ENCODE data around the gene ASMTL. TPM values are rescaled to one million over a fixed set of nuclear protein-coding genes. Genes with fewer than 3 reads are reported as not detected.

The ASMTL gene
- total RNA-seq, 2 donors from 2014 or later = 43.1 to 44.2 TPM

GRCh38 chrX:1401611-1402430, 50.9 kb downstream of the ASMTL start:
- TF ChIP-seq, protein P1, sequence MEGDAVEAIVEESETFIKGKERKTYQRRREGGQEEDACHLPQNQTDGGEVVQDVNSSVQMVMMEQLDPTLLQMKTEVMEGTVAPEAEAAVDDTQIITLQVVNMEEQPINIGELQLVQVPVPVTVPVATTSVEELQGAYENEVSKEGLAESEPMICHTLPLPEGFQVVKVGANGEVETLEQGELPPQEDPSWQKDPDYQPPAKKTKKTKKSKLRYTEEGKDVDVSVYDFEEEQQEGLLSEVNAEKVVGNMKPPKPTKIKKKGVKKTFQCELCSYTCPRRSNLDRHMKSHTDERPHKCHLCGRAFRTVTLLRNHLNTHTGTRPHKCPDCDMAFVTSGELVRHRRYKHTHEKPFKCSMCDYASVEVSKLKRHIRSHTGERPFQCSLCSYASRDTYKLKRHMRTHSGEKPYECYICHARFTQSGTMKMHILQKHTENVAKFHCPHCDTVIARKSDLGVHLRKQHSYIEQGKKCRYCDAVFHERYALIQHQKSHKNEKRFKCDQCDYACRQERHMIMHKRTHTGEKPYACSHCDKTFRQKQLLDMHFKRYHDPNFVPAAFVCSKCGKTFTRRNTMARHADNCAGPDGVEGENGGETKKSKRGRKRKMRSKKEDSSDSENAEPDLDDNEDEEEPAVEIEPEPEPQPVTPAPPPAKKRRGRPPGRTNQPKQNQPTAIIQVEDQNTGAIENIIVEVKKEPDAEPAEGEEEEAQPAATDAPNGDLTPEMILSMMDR (IDR thresholded peaks at IDR 0.05) = no peak
- no peaks in the 10 kb centered on the region for H3K4me1 ChIP-seq (replicated peaks)
- intact Hi-C loops (cut with DNase I) = no loop called here
- 91% methylated on average over 30 of the region's 30 CpGs for WGBS
- no peaks in the 10 kb centered on the region for H3K27me3 ChIP-seq (replicated peaks; ENCODE audit: insufficient read depth)
- no peak overlapping the region for H3K27ac ChIP-seq
- no peaks in the 10 kb centered on the region for H3K9me3 ChIP-seq
- no peak for DNase-seq (ENCODE audit: low spot score)
- H3K36me3 ChIP-seq = peaks cover 0 to 6% of the 10 kb centered on the region in 2 donors
- no peak overlapping the region for H3K4me3 ChIP-seq

DNA sequence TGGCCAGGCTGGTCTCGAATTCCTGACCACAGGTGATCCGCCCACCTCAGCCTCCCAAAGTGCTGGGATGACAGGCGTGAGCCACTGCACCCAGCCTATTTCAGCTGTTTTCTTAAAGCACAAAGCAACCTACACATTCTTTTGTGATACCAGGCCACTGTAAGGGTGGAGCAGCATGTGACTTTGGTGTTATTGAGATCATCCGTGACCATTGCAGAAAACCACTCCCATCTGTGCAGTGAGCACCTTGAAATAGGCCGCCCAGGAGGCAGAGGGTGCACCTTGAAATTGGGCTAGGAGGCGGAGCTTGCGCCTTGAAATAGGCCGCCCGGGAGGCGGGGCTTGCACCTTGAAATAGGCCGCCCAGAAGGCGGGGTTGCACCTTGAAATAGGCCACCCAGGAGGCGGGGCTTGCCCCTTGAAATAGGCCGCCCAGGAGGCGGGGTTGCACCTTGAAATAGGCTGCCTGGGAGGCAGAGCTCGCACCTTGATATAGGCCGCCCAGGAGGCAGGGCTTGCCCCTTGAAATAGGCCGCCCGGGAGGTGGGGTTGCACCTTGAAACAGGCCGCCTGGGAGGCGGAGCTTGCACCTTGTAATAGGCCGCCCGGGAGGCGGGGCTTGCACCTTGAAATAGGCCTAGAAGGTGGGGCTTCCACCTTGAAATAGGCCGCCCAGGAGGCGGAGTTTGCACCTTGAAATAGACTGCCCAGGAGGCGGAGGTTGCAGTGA, 51.8 kb downstream of the ASMTL start:
- intact Hi-C loops (cut with DNase I) = no loop called here
- Histone ChIP-seq H3K4me1 (replicated peaks) (no peaks in the 10 kb centered on the region), H3K27me3 (replicated peaks; ENCODE audit: insufficient read depth) (no peaks in the 10 kb centered on the region), H3K27ac (no peak overlapping the region), H3K9me3 (no peaks in the 10 kb centered on the region), H3K4me3 (no peak overlapping the region), H3K36me3 (peaks cover 0 to 6% of the 10 kb centered on the region in 2 donors)
- DNase-seq (ENCODE audit: low spot score) = no peak
- no peak for TF ChIP-seq POLR2A (IDR thresholded peaks at IDR 0.05)
- TF ChIP-seq, protein P1 (IDR thresholded peaks at IDR 0.05) = no peak
- TF ChIP-seq POLR2AphosphoS5 (IDR thresholded peaks at IDR 0.05) = no peak
- 83% methylated on average over 27 of the region's 27 CpGs for WGBS

- 96% methylated on average over 12 of the region's 12 CpGs for WGBS
- DNase-seq (ENCODE audit: low spot score) = no peak
- H3K27ac ChIP-seq = no peak overlapping the region
- TF ChIP-seq POLR2A (IDR thresholded peaks at IDR 0.05) (no peak), POLR2AphosphoS5 (IDR thresholded peaks at IDR 0.05) (no peak)
- TF ChIP-seq, protein P1 (IDR thresholded peaks at IDR 0.05) = no peak
- no peak overlapping the region for H3K4me3 ChIP-seq
- H3K9me3 ChIP-seq = no peaks in the 10 kb centered on the region
- H3K4me1 ChIP-seq (replicated peaks) = no peaks in the 10 kb centered on the region
- no peaks in the 10 kb centered on the region for H3K27me3 ChIP-seq (replicated peaks; ENCODE audit: insufficient read depth)
- intact Hi-C loops (cut with DNase I) = no loop called here
- H3K36me3 ChIP-seq = peaks cover 0 to 6% of the 10 kb centered on the region in 2 donors
These were observed 52.7 kb downstream of the ASMTL start for GRCh38 chrX:1400049-1400448.

DNA sequence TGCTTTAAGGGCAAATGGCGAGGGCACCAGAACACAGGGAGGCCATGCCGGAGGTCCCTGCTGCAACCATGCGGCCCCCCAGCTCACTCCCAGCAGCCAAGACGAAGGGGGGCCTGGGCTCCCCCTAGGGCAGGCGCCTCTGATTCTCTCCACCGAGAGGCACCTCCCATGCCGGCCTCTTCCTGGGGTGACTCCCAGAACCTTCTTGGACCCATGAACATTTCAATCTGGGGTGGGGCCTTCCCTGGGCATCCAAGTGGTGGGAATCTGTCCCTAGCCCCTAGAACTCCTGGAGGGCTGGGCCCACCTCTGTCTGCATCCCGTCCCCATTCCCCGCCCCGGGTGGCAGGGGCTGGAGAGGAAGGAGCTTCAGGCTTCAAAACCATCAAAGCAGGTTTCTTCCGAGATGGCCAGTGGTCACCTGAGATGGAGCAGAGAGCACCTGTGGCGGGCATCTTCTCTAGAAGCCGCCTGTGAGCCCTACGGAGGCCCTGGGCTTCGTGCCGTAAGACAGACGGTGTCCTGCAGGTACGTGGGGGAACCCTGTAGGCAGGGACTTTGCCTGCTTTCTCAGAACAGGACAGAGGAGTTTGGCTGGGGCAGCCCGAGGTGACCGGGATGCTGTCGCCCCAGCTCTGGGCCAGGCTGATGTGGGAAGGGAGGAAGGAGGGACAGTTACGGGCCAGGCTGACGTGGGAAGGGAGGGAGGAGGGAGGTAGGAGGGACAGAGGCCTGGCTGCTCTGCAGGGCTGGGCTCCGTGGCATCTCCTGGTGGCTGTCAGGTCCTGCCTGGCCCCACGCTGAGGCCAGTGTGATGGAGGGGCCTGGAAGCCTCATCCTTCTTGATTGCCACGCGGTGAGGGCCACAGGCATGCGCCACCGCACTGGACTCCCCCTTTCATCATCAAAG, 54.0 kb downstream of the ASMTL start:
- TF ChIP-seq POLR2AphosphoS5 (IDR thresholded peaks at IDR 0.05) = no peak
- no peak for TF ChIP-seq POLR2A (IDR thresholded peaks at IDR 0.05)
- TF ChIP-seq, protein P1 (IDR thresholded peaks at IDR 0.05) = no peak
- Histone ChIP-seq H3K27ac (no peak overlapping the region), H3K9me3 (no peaks in the 10 kb centered on the region), H3K4me3 (no peak overlapping the region), H3K4me1 (replicated peaks) (no peaks in the 10 kb centered on the region), H3K36me3 (peaks cover 0 to 6% of the 10 kb centered on the region in 2 donors), H3K27me3 (replicated peaks; ENCODE audit: insufficient read depth) (no peaks in the 10 kb centered on the region)
- intact Hi-C loops (cut with DNase I) = loop anchor here (10.0 kb wide), 1 partner anchor 196 kb away; the partner anchor contains the start of gene AKAP17A
- WGBS = 85% methylated on average over 29 of the region's 29 CpGs
- DNase-seq (ENCODE audit: low spot score) = no peak

Data from prostate gland (tissue), 2 donors.